CD8-positive, alpha-beta memory T cell (primary cell): ENCODE data around the gene HEXB. TPM values are rescaled to one million over a fixed set of nuclear protein-coding genes. Genes with fewer than 3 reads are reported as not detected.
A peak's percentile ranks its signal among the peaks of the same experiment; 100 is the strongest.

Source experiments
- CTCF ChIA-PET: fragments of 350-600 bp; sonication (Branson Sonifier 250); formaldehyde crosslinking; loops from one replicate; lab custom pipeline; 2021; ENCODE audit warnings: antibody characterized with exemption; lab: Charles Lee
- POLR2A ChIA-PET: fragments of 350-600 bp; sonication (Branson Sonifier 250); formaldehyde crosslinking; loops from one replicate; lab custom pipeline; 2021; ENCODE audit warnings: antibody characterized with exemption; lab: Charles Lee
- DNase-seq, 5 donors: peaks; one replicate each; pipeline versions ENCODE4 v3.0.0 to v3.0.0-alpha.2; 2020 to 2022; ENCODE audit warnings: mixed read lengths in 1 of 5
- H3K27ac ChIP-seq: one replicate; pipeline ENCODE4 v1.7.0; 2013; ENCODE audit warnings: low read depth, mild to moderate bottlenecking, low read length, moderate library complexity
- H3K27me3 ChIP-seq: 2 replicates; pipeline ENCODE4 v1.7.0; 2013; ENCODE audit warnings: low read length, mild to moderate bottlenecking; ENCODE audit not compliant: insufficient read depth, poor library complexity, severe bottlenecking
- H3K36me3 ChIP-seq: 2 replicates; pipeline ENCODE4 v1.7.0; 2013; ENCODE audit warnings: mild to moderate bottlenecking, low read length, moderate library complexity; ENCODE audit not compliant: insufficient read depth
- H3K4me1 ChIP-seq: 2 replicates; pipeline ENCODE4 v1.7.0; 2013; ENCODE audit warnings: mild to moderate bottlenecking, low read length, moderate library complexity; ENCODE audit not compliant: insufficient read depth
- H3K4me3 ChIP-seq: 2 replicates; pipeline ENCODE4 v1.7.0; 2013; ENCODE audit warnings: mild to moderate bottlenecking, low read length
- H3K9me3 ChIP-seq: 2 replicates; pipeline ENCODE4 v1.7.0; 2013; ENCODE audit warnings: mild to moderate bottlenecking, low read length
- H3K27ac Mint-ChIP-seq, 8 donors: one replicate each; pipeline ENCODE4 v1.8.0; 2020 to 2021; ENCODE audit warnings: mixed read lengths in 8 of 8, mild to moderate bottlenecking in 6 of 8, inconsistent platforms in 3 of 8, moderate library complexity in 3 of 8
- H3K27me3 Mint-ChIP-seq, 2 donors: one replicate each; pipeline ENCODE4 v1.8.0; 2020 to 2021; ENCODE audit warnings: mixed read lengths in 2 of 2, mild to moderate bottlenecking in 1 of 2, moderate library complexity in 1 of 2
- H3K36me3 Mint-ChIP-seq, 3 donors: one replicate each; pipeline ENCODE4 v1.8.0; 2020 to 2021; ENCODE audit warnings: mixed read lengths in 3 of 3, inconsistent platforms in 1 of 3, mild to moderate bottlenecking in 1 of 3
- H3K4me1 Mint-ChIP-seq, 3 donors: one replicate each; pipeline ENCODE4 v1.8.0; 2020 to 2021; ENCODE audit warnings: mixed read lengths in 3 of 3, inconsistent platforms in 1 of 3, mild to moderate bottlenecking in 1 of 3
- H3K4me3 Mint-ChIP-seq, 7 donors: one replicate each; pipeline ENCODE4 v1.8.0; 2020 to 2021; ENCODE audit warnings: mixed read lengths in 7 of 7, mild to moderate bottlenecking in 6 of 7, moderate library complexity in 4 of 7, inconsistent platforms in 2 of 7
- H3K9me3 Mint-ChIP-seq, 5 donors: one replicate each; pipeline ENCODE4 v1.8.0; 2020 to 2022; ENCODE audit warnings: mixed read lengths in 5 of 5, mild to moderate bottlenecking in 3 of 5, moderate library complexity in 2 of 5, inconsistent platforms in 1 of 5
- polyA plus RNA-seq: library from polyadenylated mRNA; unstranded; fragments of 300-500 nt; fragmentation: Illumina TruSeq; gene quantifications from one replicate; pipeline ENCODE4 v1.2.3, GENCODE V29; 2021
- total RNA-seq, 2 experiments: library from RNA; stranded (reverse); gene quantifications; one replicate each; pipeline ENCODE4 v1.2.3, GENCODE V29; 2021

Gene HEXB
- total RNA-seq (10 to 100 TPM; 57.4 to 64.7 TPM), polyA plus RNA-seq (116 TPM)

DNA sequence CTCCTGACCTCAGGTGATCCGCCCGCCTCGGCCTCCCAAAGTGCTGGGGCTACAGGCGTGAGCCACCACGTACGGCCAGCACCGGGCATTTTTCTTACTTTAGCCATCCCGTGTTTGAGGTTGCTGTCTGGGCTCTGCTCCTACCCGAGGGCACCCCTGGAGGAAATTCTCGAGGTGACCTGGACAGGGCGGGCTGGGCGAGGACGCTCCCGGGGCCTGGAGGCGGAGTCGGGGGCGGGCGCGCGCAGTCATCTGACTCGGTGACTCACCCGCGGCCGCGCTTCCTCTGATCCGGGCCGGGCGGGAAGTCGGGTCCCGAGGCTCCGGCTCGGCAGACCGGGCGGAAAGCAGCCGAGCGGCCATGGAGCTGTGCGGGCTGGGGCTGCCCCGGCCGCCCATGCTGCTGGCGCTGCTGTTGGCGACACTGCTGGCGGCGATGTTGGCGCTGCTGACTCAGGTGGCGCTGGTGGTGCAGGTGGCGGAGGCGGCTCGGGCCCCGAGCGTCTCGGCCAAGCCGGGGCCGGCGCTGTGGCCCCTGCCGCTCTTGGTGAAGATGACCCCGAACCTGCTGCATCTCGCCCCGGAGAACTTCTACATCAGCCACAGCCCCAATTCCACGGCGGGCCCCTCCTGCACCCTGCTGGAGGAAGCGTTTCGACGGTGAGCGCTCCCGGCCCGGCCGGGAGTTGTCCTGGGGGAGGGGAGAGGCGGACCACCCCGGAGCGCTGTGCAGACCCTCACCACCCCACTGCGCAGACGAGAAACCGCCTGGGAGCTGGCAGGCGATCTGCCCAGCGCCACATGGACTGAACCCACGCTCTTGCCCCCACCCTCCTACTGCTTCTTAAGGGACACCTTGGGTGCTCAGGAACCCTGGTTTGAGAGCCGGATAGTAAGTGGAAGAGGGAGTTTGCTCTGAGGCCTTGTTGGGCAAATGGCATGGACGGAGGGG is at the start of gene HEXB:
HEXB (plus strand) TSS at position 334 of the 952 bp plus-strand sequence; CDS start at position 362, 28 bp downstream.
- H3K9me3 Mint-ChIP-seq, result no peaks in the 10 kb centered on the region
- ChIA-PET CTCF (interaction anchor here (1.4 to 1.5 kb wide), 2 partner anchors 9 to 12 kb away, joined by 4 to 5 read pairs; no protein-coding TSS in a partner anchor), POLR2A (interaction anchor here (0.6 kb wide), 1 partner anchor 31 kb away, joined by 3 read pairs; no protein-coding TSS in a partner anchor)

DNA sequence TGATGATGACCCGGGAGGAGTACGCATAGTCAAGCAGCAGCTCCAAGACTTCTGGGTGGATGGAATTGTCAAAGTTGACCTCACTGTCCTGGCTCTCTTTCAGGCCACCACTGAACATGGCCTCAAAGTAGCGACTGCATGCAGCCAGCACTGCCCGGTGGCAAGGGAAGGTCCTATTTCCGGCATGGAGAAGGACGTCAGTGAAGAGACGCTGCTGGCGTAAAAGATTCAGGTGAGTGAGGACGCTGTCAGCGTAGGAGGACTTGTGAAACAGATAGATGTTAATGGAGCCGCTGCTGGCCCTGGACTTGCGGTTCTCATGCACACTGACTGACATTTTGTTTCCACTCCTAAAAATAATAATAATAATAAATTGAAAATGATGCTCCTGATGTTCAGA is 48.9 kb upstream of the HEXB start:
- no peak overlapping the region for H3K4me3 Mint-ChIP-seq
- no peaks in the 10 kb centered on the region for H3K27me3 ChIP-seq
- H3K27ac Mint-ChIP-seq, result no peak overlapping the region
- no peaks in the 10 kb centered on the region for H3K9me3 Mint-ChIP-seq
- CTCF ChIA-PET, result interaction anchor here (2.1 kb wide), 1 partner anchor 13 kb away, joined by 5 read pairs; no protein-coding TSS in a partner anchor
- H3K27ac ChIP-seq, result no peak overlapping the region
- H3K4me1 ChIP-seq, result peaks cover 18% of the 10 kb centered on the region
- H3K27me3 Mint-ChIP-seq, result peaks cover 11 to 24% of the 10 kb centered on the region in 2 donors
- H3K4me3 ChIP-seq, result no peak overlapping the region
- POLR2A ChIA-PET, result no interaction called here
- DNase-seq, result no peak
- H3K36me3 ChIP-seq, result no peaks in the 10 kb centered on the region
- no peaks in the 10 kb centered on the region for H3K9me3 ChIP-seq
- peaks cover 31 to 53% (median 42%) of the 10 kb centered on the region in 3 donors for H3K4me1 Mint-ChIP-seq
- peaks cover 3 to 25% (median 5%) of the 10 kb centered on the region in 3 donors for H3K36me3 Mint-ChIP-seq

More for the DNA sequence above, at the start of gene HEXB:
- H3K27ac Mint-ChIP-seq, result peak within 1 kb of the TSS; percentile 67 to 97 (median 88)
- peaks cover 3% of the 10 kb centered on the region for H3K36me3 ChIP-seq
- peak within 1 kb of the TSS; percentile 95 for H3K4me3 ChIP-seq
- H3K36me3 Mint-ChIP-seq, result peaks cover 0 to 16% (median 7%) of the 10 kb centered on the region in 3 donors
- H3K4me1 Mint-ChIP-seq, result peaks cover 21 to 40% (median 34%) of the 10 kb centered on the region in 3 donors
- peak within 1 kb of the TSS; percentile 77 to 96 (median 86) for H3K4me3 Mint-ChIP-seq
- H3K27me3 Mint-ChIP-seq, result no peaks in the 10 kb centered on the region
- peak within 1 kb of the TSS; percentile 79 for H3K27ac ChIP-seq
- peaks cover 21% of the 10 kb centered on the region for H3K4me1 ChIP-seq
- peak; percentile 66 to 85 (median 77) for DNase-seq
- no peaks in the 10 kb centered on the region for H3K27me3 ChIP-seq
- H3K9me3 ChIP-seq, result no peaks in the 10 kb centered on the region

DNA sequence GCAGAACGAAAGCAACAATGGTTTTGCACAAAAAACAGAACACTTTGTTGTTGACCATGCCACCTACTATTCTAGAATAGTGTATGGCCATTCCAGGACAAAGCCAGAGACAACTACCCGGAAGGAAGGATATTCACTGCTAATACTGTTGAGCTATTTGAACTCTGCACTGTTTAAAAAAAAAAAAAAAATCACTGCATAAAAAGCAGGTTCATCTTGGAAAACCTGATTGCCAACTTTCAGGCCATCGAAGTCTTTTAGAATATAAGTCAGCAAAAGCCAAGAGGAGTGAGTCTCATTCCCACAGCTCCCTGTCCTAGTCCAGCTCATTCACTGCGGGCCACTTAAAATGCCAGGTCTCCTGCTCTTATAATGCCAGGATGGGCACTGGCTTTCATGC is 48.5 kb upstream of the HEXB start:
- Mint-ChIP-seq H3K36me3 (peaks cover 3 to 25% (median 5%) of the 10 kb centered on the region in 3 donors), H3K27me3 (peaks cover 11 to 24% of the 10 kb centered on the region in 2 donors), H3K9me3 (no peaks in the 10 kb centered on the region), H3K4me3 (no peak overlapping the region), H3K4me1 (peaks cover 30 to 53% (median 42%) of the 10 kb centered on the region in 3 donors), H3K27ac (no peak overlapping the region)
- ChIA-PET CTCF (interaction anchor here (2.1 kb wide), 1 partner anchor 13 kb away, joined by 5 read pairs; no protein-coding TSS in a partner anchor), POLR2A (no interaction called here)
- Histone ChIP-seq H3K27ac (no peak overlapping the region), H3K4me3 (no peak overlapping the region), H3K4me1 (peaks cover 19% of the 10 kb centered on the region), H3K9me3 (no peaks in the 10 kb centered on the region), H3K27me3 (no peaks in the 10 kb centered on the region), H3K36me3 (no peaks in the 10 kb centered on the region)
- no peak for DNase-seq

DNA sequence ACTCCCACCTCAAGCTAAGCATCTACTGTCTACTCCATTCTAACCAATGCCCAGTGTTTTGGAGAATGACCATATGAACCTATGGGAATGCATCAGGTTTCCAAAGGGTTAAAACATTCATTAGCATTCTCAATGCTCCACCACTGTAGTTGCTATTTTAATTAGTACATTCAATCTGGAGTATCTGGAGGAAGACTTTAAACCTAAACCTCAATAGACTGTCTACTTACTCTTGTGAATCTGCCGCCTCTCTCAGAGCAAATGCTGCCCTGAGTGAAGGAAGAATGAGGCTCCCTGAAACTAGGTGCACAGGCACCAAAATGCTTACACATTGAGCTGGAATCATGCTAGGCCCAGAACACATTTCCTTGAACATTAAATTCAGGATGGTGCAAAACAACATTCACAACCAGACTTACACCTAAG is 46.5 kb upstream of the HEXB start:
- H3K4me3 Mint-ChIP-seq, result peak overlapping the region; percentile 86 to 96 (median 89)
- CTCF ChIA-PET, result no interaction called here
- no peak overlapping the region for H3K27ac ChIP-seq

DNA sequence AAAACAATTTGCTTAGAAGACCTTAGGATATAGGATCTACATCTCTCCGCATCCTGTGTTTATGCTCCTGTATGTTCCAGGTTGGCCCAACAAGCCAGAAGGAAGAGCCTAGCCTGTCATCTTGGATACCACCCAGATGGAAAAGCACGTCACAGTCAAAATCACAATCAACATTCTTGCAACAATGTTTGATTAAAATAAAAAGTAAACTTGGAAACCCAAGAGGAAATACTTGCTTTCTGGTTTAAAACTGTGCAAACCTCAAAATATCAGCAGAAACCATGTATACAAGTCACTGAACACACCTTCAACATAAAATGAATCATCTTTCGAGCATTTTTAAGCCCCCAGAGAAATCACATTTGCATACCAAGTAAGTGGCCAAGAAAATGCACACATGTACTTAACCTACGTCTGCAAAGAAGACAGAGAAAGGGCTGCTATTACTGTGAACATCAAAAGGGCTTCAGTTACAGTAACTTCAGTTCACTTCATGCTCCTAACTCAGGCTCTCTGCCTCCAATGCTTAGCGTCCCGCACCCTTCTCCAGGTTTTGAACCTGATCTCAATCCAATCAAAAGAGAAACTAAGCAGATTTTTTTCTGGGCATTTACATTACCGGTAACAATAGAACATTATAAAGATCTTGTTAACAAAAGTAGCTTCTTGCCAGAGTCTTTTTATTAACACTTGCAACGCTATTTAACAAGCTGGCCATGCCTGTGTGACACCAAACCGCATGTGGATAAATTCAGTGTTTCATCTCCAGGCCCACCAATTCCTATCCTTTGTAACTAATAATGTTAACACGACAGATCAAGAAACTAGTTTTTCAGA is 45.8 kb upstream of the HEXB start:
- Mint-ChIP-seq H3K27me3 (peaks cover 14 to 30% of the 10 kb centered on the region in 2 donors), H3K27ac (peak overlapping the region; percentile 46 to 93 (median 84)), H3K4me3 (peak overlapping the region; percentile 86 to 96 (median 89)), H3K4me1 (peaks cover 23 to 41% (median 34%) of the 10 kb centered on the region in 3 donors), H3K36me3 (peaks cover 3 to 22% (median 5%) of the 10 kb centered on the region in 3 donors), H3K9me3 (no peaks in the 10 kb centered on the region)
- POLR2A ChIA-PET, result no interaction called here
- Histone ChIP-seq H3K9me3 (no peaks in the 10 kb centered on the region), H3K27me3 (no peaks in the 10 kb centered on the region), H3K27ac (peak overlapping the region; percentile 55), H3K4me1 (peaks cover 11% of the 10 kb centered on the region), H3K4me3 (peak overlapping the region; percentile 79), H3K36me3 (no peaks in the 10 kb centered on the region)
- CTCF ChIA-PET, result interaction anchor here (1.0 to 1.5 kb wide), 4 partner anchors 9 to 72 kb away, joined by 3 to 4 read pairs (median 4); no protein-coding TSS in a partner anchor
- DNase-seq, result no peak

More for the DNA sequence above, 46.5 kb upstream of the HEXB start:
- H3K9me3 Mint-ChIP-seq, result no peaks in the 10 kb centered on the region
- Histone ChIP-seq H3K4me1 (peaks cover 11% of the 10 kb centered on the region), H3K4me3 (peak overlapping the region; percentile 79), H3K27me3 (no peaks in the 10 kb centered on the region), H3K36me3 (no peaks in the 10 kb centered on the region), H3K9me3 (no peaks in the 10 kb centered on the region)
- peaks cover 3 to 24% (median 5%) of the 10 kb centered on the region in 3 donors for H3K36me3 Mint-ChIP-seq
- DNase-seq, result no peak
- peaks cover 14 to 25% of the 10 kb centered on the region in 2 donors for H3K27me3 Mint-ChIP-seq
- peak overlapping the region in 3 of 8 donors; percentile 7 to 60 (median 46) for H3K27ac Mint-ChIP-seq
- H3K4me1 Mint-ChIP-seq, result peaks cover 23 to 43% (median 34%) of the 10 kb centered on the region in 3 donors
- POLR2A ChIA-PET, result no interaction called here

DNA sequence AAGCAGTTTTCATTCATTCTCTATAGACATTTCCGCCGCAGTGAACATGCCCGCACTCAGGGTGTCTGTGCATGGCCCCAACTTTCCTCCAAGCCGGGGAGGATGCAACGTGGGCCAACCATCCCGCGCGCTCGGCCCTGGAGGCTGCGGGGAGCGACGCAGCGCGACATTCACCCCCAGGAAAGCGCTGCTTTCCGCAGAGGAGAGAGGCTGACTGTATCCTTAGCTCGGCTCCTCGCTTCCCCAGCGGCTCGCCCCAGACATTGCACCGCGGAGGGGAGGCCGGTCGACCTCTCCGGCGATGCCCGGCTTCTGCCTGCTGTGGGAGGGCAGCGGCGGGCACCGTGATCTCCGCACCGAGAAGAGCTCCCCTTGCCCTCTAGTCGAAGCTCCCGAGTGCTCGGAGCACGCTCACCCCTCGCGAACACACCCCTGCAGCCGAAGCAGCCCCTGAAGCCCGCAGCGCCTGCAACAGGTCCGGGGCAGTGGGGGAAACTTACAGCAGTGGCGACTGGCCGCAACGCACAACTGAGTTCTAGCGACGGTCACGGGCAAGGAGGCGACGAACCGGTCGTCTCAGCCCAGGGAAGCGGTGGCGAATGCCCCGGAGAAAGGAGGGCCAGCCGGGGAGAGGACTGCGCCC is 45.1 kb upstream of the HEXB start:
- Mint-ChIP-seq H3K9me3 (no peaks in the 10 kb centered on the region), H3K36me3 (peaks cover 0 to 17% (median 5%) of the 10 kb centered on the region in 3 donors), H3K27me3 (peaks cover 14 to 25% of the 10 kb centered on the region in 2 donors), H3K4me3 (peak overlapping the region; percentile 86 to 96 (median 89)), H3K27ac (peak overlapping the region; percentile 46 to 93 (median 84)), H3K4me1 (peaks cover 23 to 41% (median 34%) of the 10 kb centered on the region in 3 donors)
- no peaks in the 10 kb centered on the region for H3K9me3 ChIP-seq
- H3K27ac ChIP-seq, result peak overlapping the region; percentile 55
- CTCF ChIA-PET, result interaction anchor here (1.0 to 1.5 kb wide), 9 partner anchors 9 to 737 kb away, joined by 3 to 5 read pairs (median 4); no protein-coding TSS in a partner anchor
- H3K4me1 ChIP-seq, result peaks cover 11% of the 10 kb centered on the region
- H3K4me3 ChIP-seq, result peak overlapping the region; percentile 79
- H3K27me3 ChIP-seq, result no peaks in the 10 kb centered on the region
- H3K36me3 ChIP-seq, result no peaks in the 10 kb centered on the region
- DNase-seq, result peak in 3 of 5 donors; percentile 10 to 26 (median 25)
- POLR2A ChIA-PET, result interaction anchor here (1.1 kb wide), 1 partner anchor 9 kb away, joined by 6 read pairs; no protein-coding TSS in a partner anchor
